GM21526 (cell line): ENCODE results near the gene KRT76.

ENCODE experiments used
- ATAC-seq: cut with Tn5 transposase; IDR thresholded peaks from one replicate; pipeline ENCODE4 v1.9.1; 2021; ENCODE audit warnings: moderate library complexity; ENCODE audit not compliant: unreplicated experiment, low FRiP score

Gene KRT76

GRCh38 chr12:52776913-52777395 lies at the start of gene KRT76:
KRT76 (minus strand) TSS chr12:52777345; CDS start chr12:52777291, 54 bp downstream.
- no peak for ATAC-seq

GRCh38 chr12:52825961-52826360 lies 48.8 kb upstream of the KRT76 start:
- ATAC-seq, result no peak

- ATAC-seq, result no peak
These were observed 47.7 kb upstream of the KRT76 start for GRCh38 chr12:52824741-52825410.

DNA sequence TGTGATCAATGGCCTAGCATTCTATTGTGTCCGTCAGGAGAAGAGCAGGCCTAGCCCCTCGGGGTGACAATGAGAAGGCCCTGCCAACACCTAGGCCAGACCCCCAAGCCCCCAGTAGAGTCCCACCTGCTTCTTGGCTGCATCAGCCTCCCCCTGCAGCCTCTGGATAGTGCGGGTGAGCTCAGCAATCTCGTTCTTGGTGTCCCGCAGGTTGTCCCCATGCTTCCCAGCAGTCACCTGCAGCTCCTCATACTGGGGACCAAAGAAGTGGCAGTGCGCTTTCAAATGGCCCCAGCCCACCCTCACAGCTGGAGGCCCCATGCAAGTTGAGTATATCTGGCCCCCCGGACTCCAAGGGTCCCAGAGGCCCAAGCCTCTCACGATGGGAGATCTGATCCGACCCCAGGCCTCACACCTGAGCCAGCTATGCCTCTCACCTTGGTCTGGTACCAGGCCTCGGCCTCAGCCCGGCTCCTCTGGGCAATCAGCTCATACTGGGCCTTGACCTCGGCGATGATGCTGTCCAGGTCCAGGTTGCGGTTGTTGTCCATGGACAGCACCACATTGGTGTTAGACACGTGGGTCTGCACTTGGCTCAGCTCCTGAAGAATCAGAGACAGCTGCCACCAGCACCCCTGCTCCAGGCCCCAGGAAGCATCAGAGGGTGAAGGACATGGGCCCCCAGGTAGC lies 46.8 kb upstream of the KRT76 start:
- ATAC-seq, result no peak

DNA sequence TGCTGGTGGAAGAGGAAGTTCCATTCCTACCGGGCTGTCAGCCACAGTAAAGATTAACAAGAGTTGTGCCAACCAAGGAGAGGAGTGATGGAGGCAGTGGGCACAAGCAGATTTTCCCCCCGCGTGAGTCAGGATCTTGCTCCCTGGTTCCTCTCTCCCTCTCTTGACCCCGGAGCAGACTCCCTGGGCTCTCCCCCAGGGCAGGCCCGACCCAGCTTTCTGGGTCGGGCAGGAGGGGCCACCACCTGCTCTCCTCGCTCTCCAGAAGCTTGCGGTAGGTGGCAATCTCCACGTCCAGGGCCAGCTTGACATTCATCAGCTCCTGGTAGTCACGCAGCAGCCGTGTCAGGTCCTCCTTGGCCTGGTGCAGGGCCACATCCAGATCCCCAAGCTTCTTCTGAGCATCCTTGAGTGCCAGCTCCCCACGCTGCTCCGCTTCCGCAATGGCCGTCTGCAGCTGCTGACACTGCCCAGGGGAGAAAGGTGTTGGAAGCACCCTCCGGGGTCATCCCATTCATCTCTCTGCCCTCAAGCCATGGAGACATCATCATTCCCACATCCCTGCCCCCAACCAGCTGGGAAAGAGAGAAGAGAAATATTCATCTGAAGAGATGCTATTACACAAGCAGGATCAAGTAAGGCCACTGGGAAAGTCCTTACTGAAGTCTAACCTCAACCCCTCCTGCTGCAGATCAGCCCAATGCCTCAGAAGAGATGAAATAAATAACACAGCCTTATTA lies 45.8 kb upstream of the KRT76 start:
- no peak for ATAC-seq

GRCh38 chr12:52821826-52822660 lies 44.9 kb upstream of the KRT76 start:
- no peak for ATAC-seq

GRCh38 chr12:52821071-52821730 lies 44.1 kb upstream of the KRT76 start:
- ATAC-seq, result no peak

- ATAC-seq, result no peak
These were observed 43.4 kb upstream of the KRT76 start for GRCh38 chr12:52820521-52820920.

- no peak for ATAC-seq
These were observed 42.8 kb upstream of the KRT76 start for GRCh38 chr12:52819731-52820510.

GRCh38 chr12:52818887-52819420 lies 41.8 kb upstream of the KRT76 start:
- ATAC-seq, result no peak

- no peak for ATAC-seq
These were observed 41.2 kb upstream of the KRT76 start for GRCh38 chr12:52818388-52818787.

- no peak for ATAC-seq
These were observed 40.6 kb upstream of the KRT76 start for GRCh38 chr12:52817699-52818238.

- ATAC-seq, result no peak
These were observed 40.0 kb upstream of the KRT76 start for GRCh38 chr12:52817003-52817698.

DNA sequence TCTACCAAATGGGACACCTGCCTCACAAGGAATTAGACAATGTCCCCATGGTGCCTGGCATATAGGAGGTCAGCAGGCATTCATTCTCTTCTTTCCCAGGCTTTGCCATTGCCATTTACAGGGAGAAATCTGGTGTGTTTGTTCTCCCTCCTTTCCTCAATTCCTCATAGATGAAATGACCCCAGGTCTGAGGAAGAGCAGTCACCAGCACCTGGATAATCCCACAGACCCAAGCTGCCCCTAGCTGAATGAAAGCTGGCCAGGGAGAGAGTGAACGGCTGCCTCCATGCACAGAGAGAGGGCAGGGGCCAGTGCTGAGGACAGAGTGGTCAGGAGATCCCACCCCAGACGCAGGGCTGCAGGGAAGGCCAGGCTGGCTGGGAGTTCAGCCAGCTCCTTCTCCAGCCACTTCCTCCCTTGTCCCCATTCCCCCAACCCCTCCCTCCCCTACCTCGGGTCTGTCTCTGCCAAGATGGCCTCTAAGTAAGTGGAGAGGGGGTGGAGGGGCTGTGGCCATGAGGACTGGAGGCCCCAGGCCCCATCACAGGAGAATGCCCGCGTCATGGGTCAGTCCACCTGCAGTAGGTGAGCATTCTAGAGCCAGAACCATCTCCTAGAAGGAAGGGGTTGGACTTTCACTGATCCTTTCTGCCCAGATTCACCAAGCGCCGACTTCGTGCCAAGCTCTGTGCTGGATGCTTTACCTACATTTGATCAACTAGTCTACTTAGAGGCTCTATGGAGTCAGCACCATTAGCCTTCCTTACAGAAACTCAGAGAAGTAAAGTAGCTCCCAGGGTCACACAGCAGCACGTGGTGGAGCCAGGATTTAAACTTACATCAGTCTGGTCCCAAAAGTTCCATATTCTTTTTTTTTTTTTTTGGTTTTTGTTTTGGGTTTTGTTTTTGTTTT lies 38.8 kb upstream of the KRT76 start:
- ATAC-seq, result no peak

DNA sequence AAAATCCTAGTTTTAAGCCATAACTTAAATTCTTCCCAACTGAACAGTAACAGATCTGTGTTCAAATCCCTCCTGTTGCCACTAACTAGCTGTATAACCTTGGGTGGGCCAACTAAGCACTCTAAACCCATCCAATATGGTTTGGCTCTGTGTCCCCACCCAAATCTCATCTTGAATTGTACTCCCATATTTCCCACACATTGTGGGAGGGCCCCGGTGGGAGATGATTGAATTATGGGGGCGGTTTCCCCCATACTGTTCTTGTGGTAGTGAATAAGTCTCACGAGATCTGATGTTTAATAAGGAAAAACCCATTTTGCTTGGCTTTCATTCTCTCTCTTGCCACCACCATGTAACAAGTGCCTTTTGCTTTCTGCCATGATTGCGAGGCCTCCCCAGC lies 38.0 kb upstream of the KRT76 start:
- no peak for ATAC-seq

DNA sequence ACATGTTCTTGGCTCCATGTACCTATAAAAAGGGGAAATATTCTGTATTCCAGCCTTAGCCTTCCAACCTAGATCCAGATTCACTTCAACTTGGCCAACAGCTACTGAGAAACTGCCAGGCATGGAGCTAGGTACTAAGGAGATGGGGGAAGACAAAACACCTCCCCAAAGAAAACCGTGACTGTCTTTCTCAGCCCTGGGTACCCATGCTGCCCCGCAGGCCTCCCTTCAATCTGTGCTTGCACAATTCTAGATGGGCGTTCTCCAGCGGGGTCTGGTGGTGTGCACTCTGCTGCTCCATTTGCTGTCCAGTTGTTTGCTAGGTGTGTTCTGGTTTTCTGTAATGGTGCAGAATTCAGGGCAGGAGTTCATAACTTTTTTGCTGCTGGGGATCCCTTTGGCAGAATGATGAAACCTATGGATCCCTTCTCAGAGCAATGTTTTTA lies 37.6 kb upstream of the KRT76 start:
- no peak for ATAC-seq
